Gastrocnemius medialis (tissue), 4 donors: ENCODE measurements around the gene TNFRSF1A. TPM values are rescaled to one million over a fixed set of nuclear protein-coding genes. Genes with fewer than 3 reads are reported as not detected.

Experiments
- ATAC-seq, 2 donors: fragments of 150-250 bp; one replicate each; pipeline ENCODE4 v1.9.1; 2016
- DNase-seq, 2 donors: peaks; one replicate each; pipeline ENCODE4 v3.0.0-alpha.2; 2019
- H3K27ac ChIP-seq, 4 donors: fragments of 200-600 bp; sonication (generic); 1 replicate in 1 of 4; 2 replicates in 3 of 4; pipeline ENCODE4 v1.5.1; 2016 to 2018; ENCODE audit warnings: mild to moderate bottlenecking in 2 of 4, moderate library complexity in 1 of 4
- H3K27me3 ChIP-seq, 3 donors: fragments of 200-600 bp; sonication (generic) in 2 of 3; 1 replicate in 1 of 3; 2 replicates in 2 of 3; pipeline versions ENCODE4 v1.5.1 to v1.6.0; 2016 to 2019; ENCODE audit warnings: mild to moderate bottlenecking in 1 of 3, moderate library complexity in 1 of 3
- H3K36me3 ChIP-seq, 2 donors: fragments of 200-600 bp; sonication (generic) in 1 of 2; one replicate each; pipeline ENCODE4 v1.5.1; 2017 to 2018
- H3K4me1 ChIP-seq, 2 donors: fragments of 200-600 bp; sonication (generic) in 1 of 2; one replicate each; pipeline ENCODE4 v1.5.1; 2016 to 2017; ENCODE audit warnings: mild to moderate bottlenecking in 2 of 2
- H3K4me3 ChIP-seq, 4 donors: fragments of 200-600 bp; sonication (generic) in 3 of 4; 1 replicate in 1 of 4; 2 replicates in 3 of 4; pipeline ENCODE4 v1.5.1; 2016 to 2019; ENCODE audit warnings: mild to moderate bottlenecking in 2 of 4
- H3K9me3 ChIP-seq, 3 donors: fragments of 200-600 bp; sonication (generic) in 2 of 3; 1 replicate in 1 of 3; 2 replicates in 2 of 3; pipeline ENCODE4 v1.5.1; 2016 to 2019
- POLR2A ChIP-seq, 2 donors: fragments of 450-650 bp; IDR thresholded peaks; one replicate each; pipeline ENCODE4 v1.6.1; 2017; ENCODE audit warnings: antibody characterized with exemption in 2 of 2, mild to moderate bottlenecking in 2 of 2, moderate library complexity in 2 of 2
- in situ Hi-C, 4 donors: fragments of 200-750 bp; cut with MboI; loops; one replicate each; pipeline versions ENCODE4 v1.15.0 to v1.8.0; 2017; ENCODE audit warnings: low sequenced_read_pairs in 4 of 4
- intact Hi-C: fragments of 100-400 bp; cut with DNase I; formaldehyde crosslinking; loops from one replicate; pipeline ENCODE4 v1.15.1; 2023; ENCODE audit warnings: low total_unique reads
- total RNA-seq, 4 donors: library from RNA; depleted of rRNA; stranded (reverse); fragments of >200 nt; gene quantifications; one replicate each; pipeline versions ENCODE4 v1.1.0 to v1.2.3, GENCODE V29; 2016
- TF ChIP-seq, protein P1 (sequence below), 5 experiments: fragments of 450-650 bp in 3 of 5; fragments of 200-600 bp in 2 of 5; sonication (generic) in 2 of 5; IDR thresholded peaks in 4 of 5; conservative IDR thresholded peaks in 1 of 5; 1 replicate in 4 of 5; 2 replicates in 1 of 5; pipeline ENCODE4 v1.5.1; 2016 to 2019; ENCODE audit warnings: antibody characterized with exemption in 5 of 5, mild to moderate bottlenecking in 3 of 5, moderate library complexity in 3 of 5

Gene TNFRSF1A
- total RNA-seq, 4 donors from 2014 or later: 103 to 220 (median 193) TPM

- DNase-seq (no peak), ATAC-seq (no peak)
- no peaks in the 10 kb centered on the region for H3K27me3 ChIP-seq
- H3K9me3 ChIP-seq: no peaks in the 10 kb centered on the region
- in situ Hi-C loops: loop anchor here in 2 of 4 donors (10.0 kb wide), 2 partner anchors 52 to 62 kb away; no protein-coding TSS in a partner anchor
- peaks cover 21 to 28% of the 10 kb centered on the region in 2 donors for H3K4me1 ChIP-seq
- intact Hi-C loops: no loop called here
- no peak overlapping the region for H3K4me3 ChIP-seq
- no peak for TF ChIP-seq POLR2A (IDR thresholded peaks at IDR 0.05)
- TF ChIP-seq, protein P1, sequence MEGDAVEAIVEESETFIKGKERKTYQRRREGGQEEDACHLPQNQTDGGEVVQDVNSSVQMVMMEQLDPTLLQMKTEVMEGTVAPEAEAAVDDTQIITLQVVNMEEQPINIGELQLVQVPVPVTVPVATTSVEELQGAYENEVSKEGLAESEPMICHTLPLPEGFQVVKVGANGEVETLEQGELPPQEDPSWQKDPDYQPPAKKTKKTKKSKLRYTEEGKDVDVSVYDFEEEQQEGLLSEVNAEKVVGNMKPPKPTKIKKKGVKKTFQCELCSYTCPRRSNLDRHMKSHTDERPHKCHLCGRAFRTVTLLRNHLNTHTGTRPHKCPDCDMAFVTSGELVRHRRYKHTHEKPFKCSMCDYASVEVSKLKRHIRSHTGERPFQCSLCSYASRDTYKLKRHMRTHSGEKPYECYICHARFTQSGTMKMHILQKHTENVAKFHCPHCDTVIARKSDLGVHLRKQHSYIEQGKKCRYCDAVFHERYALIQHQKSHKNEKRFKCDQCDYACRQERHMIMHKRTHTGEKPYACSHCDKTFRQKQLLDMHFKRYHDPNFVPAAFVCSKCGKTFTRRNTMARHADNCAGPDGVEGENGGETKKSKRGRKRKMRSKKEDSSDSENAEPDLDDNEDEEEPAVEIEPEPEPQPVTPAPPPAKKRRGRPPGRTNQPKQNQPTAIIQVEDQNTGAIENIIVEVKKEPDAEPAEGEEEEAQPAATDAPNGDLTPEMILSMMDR (IDR thresholded peaks at IDR 0.05 in 4 of 5, conservative IDR thresholded peaks at IDR 0.05 in 1 of 5): no peak
- peaks cover 0 to 51% of the 10 kb centered on the region in 2 donors for H3K36me3 ChIP-seq
- H3K27ac ChIP-seq: peak overlapping the region in 2 of 4 donors; percentile 3 to 97
Measured at GRCh38 chr12:6386491-6386890, 44.6 kb upstream of the TNFRSF1A start.

- ATAC-seq: no peak
- in situ Hi-C loops: loop anchor here in 2 of 4 donors (10.0 kb wide), 2 partner anchors 51 to 61 kb away; no protein-coding TSS in a partner anchor
- Histone ChIP-seq H3K27ac (peak overlapping the region in 1 of 4 donors; percentile 97), H3K27me3 (no peaks in the 10 kb centered on the region), H3K36me3 (peaks cover 0 to 46% of the 10 kb centered on the region in 2 donors), H3K4me1 (peaks cover 21 to 28% of the 10 kb centered on the region in 2 donors), H3K4me3 (no peak overlapping the region), H3K9me3 (no peaks in the 10 kb centered on the region)
- TF ChIP-seq, protein P1 (IDR thresholded peaks at IDR 0.05 in 4 of 5, conservative IDR thresholded peaks at IDR 0.05 in 1 of 5): no peak
- TF ChIP-seq POLR2A (IDR thresholded peaks at IDR 0.05): no peak
- DNase-seq: no peak
- intact Hi-C loops: no loop called here
Measured at GRCh38 chr12:6386038-6386437, 44.2 kb upstream of the TNFRSF1A start.

DNA sequence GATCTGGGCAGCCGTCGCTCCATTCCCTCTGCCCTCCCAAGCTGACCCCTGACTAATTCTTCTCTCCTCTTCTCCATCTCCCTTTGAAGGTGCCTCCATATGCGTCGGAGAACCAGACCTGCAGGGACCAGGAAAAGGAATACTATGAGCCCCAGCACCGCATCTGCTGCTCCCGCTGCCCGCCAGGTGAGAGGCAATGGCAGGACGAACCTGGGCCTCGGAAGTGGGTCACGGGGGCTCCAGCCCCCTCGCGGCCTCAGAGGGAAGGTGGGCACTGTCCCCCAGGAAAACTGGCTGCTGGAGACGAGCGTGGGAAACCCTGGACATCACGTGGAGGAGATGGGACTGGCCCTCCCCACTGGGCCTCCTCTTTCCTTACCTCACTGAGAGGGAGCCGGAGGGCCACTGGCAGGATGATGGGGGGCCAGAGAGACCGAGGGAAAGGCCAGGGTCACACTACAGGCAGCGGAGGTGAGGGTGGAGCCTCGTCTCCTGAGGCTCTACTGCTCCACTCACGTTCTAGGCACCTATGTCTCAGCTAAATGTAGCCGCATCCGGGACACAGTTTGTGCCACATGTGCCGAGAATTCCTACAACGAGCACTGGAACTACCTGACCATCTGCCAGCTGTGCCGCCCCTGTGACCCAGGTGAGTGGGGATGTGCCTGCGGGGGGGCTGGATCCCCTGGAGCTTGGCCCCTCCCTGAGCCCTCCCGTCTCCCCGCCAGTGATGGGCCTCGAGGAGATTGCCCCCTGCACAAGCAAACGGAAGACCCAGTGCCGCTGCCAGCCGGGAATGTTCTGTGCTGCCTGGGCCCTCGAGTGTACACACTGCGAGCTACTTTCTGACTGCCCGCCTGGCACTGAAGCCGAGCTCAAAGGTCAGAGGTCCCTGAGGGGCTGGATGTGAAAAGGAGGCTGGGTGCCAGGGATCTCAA lies 42.9 kb upstream of the TNFRSF1A start:
- TF ChIP-seq, protein P1 (IDR thresholded peaks at IDR 0.05 in 4 of 5, conservative IDR thresholded peaks at IDR 0.05 in 1 of 5): no peak
- no peak for TF ChIP-seq POLR2A (IDR thresholded peaks at IDR 0.05)
- in situ Hi-C loops: loop anchor here in 2 of 4 donors (10.0 kb wide), 2 partner anchors 50 to 60 kb away; no protein-coding TSS in a partner anchor
- no peak for DNase-seq
- intact Hi-C loops: loop anchor here (1.0 kb wide), 2 partner anchors 48 to 61 kb away; no protein-coding TSS in a partner anchor
- Histone ChIP-seq H3K36me3 (peaks cover 0 to 33% of the 10 kb centered on the region in 2 donors), H3K27me3 (no peaks in the 10 kb centered on the region), H3K4me1 (peaks cover 21 to 28% of the 10 kb centered on the region in 2 donors), H3K9me3 (no peaks in the 10 kb centered on the region), H3K4me3 (peak overlapping the region; percentile 70 to 98 (median 85)), H3K27ac (peak overlapping the region; percentile 88 to 99 (median 95))
- ATAC-seq: peak; percentile 2 to 22

DNA sequence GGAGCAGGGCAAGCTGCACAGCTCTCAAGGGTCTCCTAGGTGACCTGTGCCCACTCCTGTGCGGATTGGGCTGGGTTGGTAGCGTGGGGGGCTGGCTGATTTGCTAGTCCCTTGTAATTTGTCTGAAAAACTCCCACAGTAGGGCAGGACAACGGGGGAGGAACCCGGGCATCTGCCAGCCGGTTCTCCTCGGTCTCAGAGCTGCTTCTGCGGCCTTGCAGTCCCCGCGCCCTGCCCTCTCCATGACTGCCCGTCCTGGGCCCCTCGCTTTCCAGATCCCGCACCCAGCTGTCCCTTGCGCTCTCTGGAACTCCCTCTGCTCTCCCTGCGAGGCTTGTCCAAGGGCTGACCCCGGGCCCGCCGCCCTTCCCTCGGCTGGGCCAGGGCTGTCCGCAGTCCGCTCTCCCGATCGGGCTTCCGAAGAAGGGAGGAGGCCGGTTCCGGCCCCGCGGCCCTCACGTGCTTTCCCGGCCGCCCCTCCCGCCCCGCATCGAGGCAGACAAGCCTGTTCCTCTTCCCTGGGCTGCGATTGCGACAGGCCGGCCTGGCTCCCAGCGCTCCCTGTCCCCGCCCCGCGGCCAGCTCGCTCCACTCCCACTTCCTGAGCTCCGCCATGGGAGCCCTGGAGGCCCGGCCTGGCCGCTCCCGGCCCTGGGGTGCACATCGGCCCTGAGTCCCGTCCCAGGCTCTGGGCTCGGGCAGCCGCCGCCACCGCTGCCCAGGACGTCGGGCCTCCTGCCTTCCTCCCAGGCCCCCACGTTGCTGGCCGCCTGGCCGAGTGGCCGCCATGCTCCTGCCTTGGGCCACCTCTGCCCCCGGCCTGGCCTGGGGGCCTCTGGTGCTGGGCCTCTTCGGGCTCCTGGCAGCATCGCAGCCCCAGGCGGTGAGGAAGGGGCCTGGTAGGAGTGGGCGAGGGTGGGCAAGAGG lies 42.0 kb upstream of the TNFRSF1A start, which contains the start of gene LTBR:
Gene LTBR, plus strand, starts transcription at position 591 of the 927 bp plus-strand sequence. Its CDS starts 197 bp downstream, at position 788.
- DNase-seq: peak; percentile 97
- peaks cover 0 to 28% of the 10 kb centered on the region in 2 donors for H3K36me3 ChIP-seq
- intact Hi-C loops: loop anchor here (1.0 kb wide), 3 partner anchors 26 to 61 kb away; no protein-coding TSS in a partner anchor
- TF ChIP-seq POLR2A (IDR thresholded peaks at IDR 0.05): peak; percentile 75 to 79
- TF ChIP-seq, protein P1 (IDR thresholded peaks at IDR 0.05 in 4 of 5, conservative IDR thresholded peaks at IDR 0.05 in 1 of 5): peak; percentile 3 to 43 (median 23)
- H3K4me3 ChIP-seq: peak within 1 kb of the TSS; percentile 70 to 98 (median 85)
- peak within 1 kb of the TSS; percentile 88 to 99 (median 95) for H3K27ac ChIP-seq
- H3K4me1 ChIP-seq: peaks cover 21 to 28% of the 10 kb centered on the region in 2 donors
- H3K9me3 ChIP-seq: no peaks in the 10 kb centered on the region
- H3K27me3 ChIP-seq: no peaks in the 10 kb centered on the region
- in situ Hi-C loops: loop anchor here in 2 of 4 donors (10.0 kb wide), 2 partner anchors 49 to 59 kb away; no protein-coding TSS in a partner anchor
- peak; percentile 91 for ATAC-seq
